Mesothelial cell of epicardium (in vitro differentiated cells): ENCODE data around the gene ERC1. TPM values are rescaled to one million over a fixed set of nuclear protein-coding genes. Genes with fewer than 3 reads are reported as not detected.
"Not testable (repeated sequence)": the region's sequence is repeated elsewhere in the genome, so short reads cannot be mapped to it uniquely, and the experiment has no call there.

Source experiments
- DNase-seq, 2 experiments: peaks; one replicate each; pipeline ENCODE4 v3.0.0; 2021; ENCODE audit warnings: low spot score in 2 of 2; ENCODE audit not compliant: unreplicated experiment in 2 of 2
- H3K27ac Mint-ChIP-seq: 2 replicates; pipeline ENCODE4 v1.8.0; 2021; ENCODE audit warnings: mixed read lengths
- H3K27me3 Mint-ChIP-seq: 2 replicates; pipeline ENCODE4 v1.8.0; 2021; ENCODE audit warnings: low read depth, mixed read lengths
- H3K36me3 Mint-ChIP-seq: 2 replicates; pipeline ENCODE4 v1.8.0; 2021; ENCODE audit warnings: mixed read lengths
- H3K4me1 Mint-ChIP-seq: 2 replicates; pipeline ENCODE4 v1.8.0; 2021; ENCODE audit warnings: mixed read lengths
- H3K4me3 Mint-ChIP-seq: 2 replicates; pipeline ENCODE4 v1.8.0; 2021; ENCODE audit warnings: mild to moderate bottlenecking, moderate library complexity, mixed read lengths
- H3K9me3 Mint-ChIP-seq: 2 replicates; pipeline ENCODE4 v1.8.0; 2021; ENCODE audit warnings: mixed read lengths
- CTCF ChIP-seq: fragments of 200-600 bp; sonication (generic); IDR thresholded peaks from one replicate; pipeline ENCODE4 v1.5.0; 2021; ENCODE audit warnings: antibody characterized with exemption; ENCODE audit not compliant: unreplicated experiment
- total RNA-seq: library from RNA; stranded (reverse); gene quantifications from 3 replicates; pipeline ENCODE4 v1.2.1, GENCODE V29; 2021

Gene ERC1
- total RNA-seq, 1 donor from 2014 or later = 66.1 TPM

- Mint-ChIP-seq H3K4me1 (peaks cover 40% of the 10 kb centered on the region), H3K27ac (no peak overlapping the region), H3K9me3 (peaks cover under 1% of the 10 kb centered on the region), H3K4me3 (no peak overlapping the region), H3K36me3 (peaks cover 10% of the 10 kb centered on the region), H3K27me3 (no peaks in the 10 kb centered on the region)
- no peak for TF ChIP-seq CTCF
- no peak for DNase-seq
Measured at GRCh38 chr12:1309613-1310012, 318.6 kb downstream of the ERC1 start.

GRCh38 chr12:1310653-1311052 lies 319.6 kb downstream of the ERC1 start:
- Mint-ChIP-seq H3K27me3 (no peaks in the 10 kb centered on the region), H3K4me3 (no peak overlapping the region), H3K9me3 (peaks cover 4% of the 10 kb centered on the region), H3K27ac (peak overlapping the region; percentile 70), H3K36me3 (peaks cover 15% of the 10 kb centered on the region), H3K4me1 (peaks cover 34% of the 10 kb centered on the region)
- no peak for DNase-seq
- TF ChIP-seq CTCF = no peak

GRCh38 chr12:1311145-1311544 lies 320.1 kb downstream of the ERC1 start:
- Mint-ChIP-seq H3K36me3 (peaks cover 15% of the 10 kb centered on the region), H3K4me3 (no peak overlapping the region), H3K4me1 (peaks cover 29% of the 10 kb centered on the region), H3K27me3 (no peaks in the 10 kb centered on the region), H3K9me3 (peaks cover 4% of the 10 kb centered on the region), H3K27ac (no peak overlapping the region)
- no peak for DNase-seq
- no peak for TF ChIP-seq CTCF

- no peak overlapping the region for H3K27ac Mint-ChIP-seq
- H3K4me1 Mint-ChIP-seq = peaks cover 30% of the 10 kb centered on the region
- H3K9me3 Mint-ChIP-seq = peaks cover 4% of the 10 kb centered on the region
- no peak for TF ChIP-seq CTCF
- DNase-seq = no peak
- no peak overlapping the region for H3K4me3 Mint-ChIP-seq
- peaks cover 20% of the 10 kb centered on the region for H3K36me3 Mint-ChIP-seq
- no peaks in the 10 kb centered on the region for H3K27me3 Mint-ChIP-seq
Measured at GRCh38 chr12:1313906-1314305, 322.9 kb downstream of the ERC1 start.

- no peak overlapping the region for H3K27ac Mint-ChIP-seq
- H3K9me3 Mint-ChIP-seq = peaks cover 4% of the 10 kb centered on the region
- peaks cover 19% of the 10 kb centered on the region for H3K36me3 Mint-ChIP-seq
- no peak overlapping the region for H3K4me3 Mint-ChIP-seq
- no peaks in the 10 kb centered on the region for H3K27me3 Mint-ChIP-seq
- TF ChIP-seq CTCF = no peak
- peaks cover 31% of the 10 kb centered on the region for H3K4me1 Mint-ChIP-seq
- DNase-seq = no peak
Measured at GRCh38 chr12:1314523-1314922, 323.5 kb downstream of the ERC1 start.

- H3K27ac Mint-ChIP-seq, H3K4me3 Mint-ChIP-seq, H3K27me3 Mint-ChIP-seq, H3K9me3 Mint-ChIP-seq, DNase-seq: not testable (repeated sequence)
- Mint-ChIP-seq H3K36me3 (peaks cover 18% of the 10 kb centered on the region), H3K4me1 (peaks cover 20% of the 10 kb centered on the region)
Measured at GRCh38 chr12:1316991-1317390, 326.0 kb downstream of the ERC1 start.
